Psoas muscle (tissue), 8 donors: Measurements from ENCODE around the gene ACLY. TPM values are rescaled to one million over a fixed set of nuclear protein-coding genes. Genes with fewer than 3 reads are reported as not detected.

Source experiments
- ATAC-seq, 4 donors: fragments of 200-7000 bp; cut with Tn5 transposase; one replicate each; pipeline ENCODE4 v1.9.1; 2020; ENCODE audit warnings: moderate library complexity in 3 of 4, mild to moderate bottlenecking in 2 of 4
- DNase-seq, 2 donors: peaks; one replicate each; pipeline ENCODE4 v3.0.0-alpha.2; 2020
- H3K27ac ChIP-seq: fragments of 200-600 bp; one replicate; pipeline ENCODE4 v1.8.0; 2022
- H3K27me3 ChIP-seq, 3 donors: fragments of 200-600 bp in 1 of 3; one replicate each; pipeline versions ENCODE4 v1.6.1 to v1.8.0; 2013 to 2022; ENCODE audit warnings: low read length in 2 of 3, mild to moderate bottlenecking in 2 of 3, moderate library complexity in 1 of 3; ENCODE audit not compliant: insufficient read depth in 3 of 3
- H3K36me3 ChIP-seq, 2 donors: fragments of 200-600 bp in 1 of 2; one replicate each; pipeline versions ENCODE4 v1.6.1 to v1.8.0; 2013 to 2022; ENCODE audit warnings: low read depth in 1 of 2, mild to moderate bottlenecking in 1 of 2, moderate library complexity in 1 of 2; ENCODE audit not compliant: insufficient read depth in 1 of 2
- H3K4me1 ChIP-seq: fragments of 200-600 bp; one replicate; pipeline ENCODE4 v1.8.0; 2022
- H3K4me3 ChIP-seq: fragments of 200-600 bp; one replicate; pipeline ENCODE4 v1.8.0; 2022; ENCODE audit warnings: mild to moderate bottlenecking
- H3K9me3 ChIP-seq: fragments of 200-600 bp; one replicate; pipeline ENCODE4 v1.8.0; 2022
- WGBS, 3 donors: extraction: QIAGEN DNeasy Blood & Tissue Kit; methylation state at CpG; one replicate each; pipeline versions ENCODE4 v1.1.6 to v1.1.7; 2013; 5-methylcytosine and 5-hydroxymethylcytosine counted together
- intact Hi-C, 2 donors: fragments of 100-400 bp; cut with DNase I; formaldehyde crosslinking; loops; one replicate each; pipeline versions ENCODE4 v1.11.0 to v1.14.2; 2022
- polyA plus RNA-seq, 3 donors: library from polyadenylated mRNA; stranded (reverse); fragments of 200-250 nt; gene quantifications; one replicate each; pipeline ENCODE4 v1.2.3, GENCODE V29; 2013
- total RNA-seq, 4 donors: library from RNA; stranded (reverse); fragmentation: NEBNext Ultra II Directional in 2 of 4; extraction: Animal tissue kit (Norgen Biotek cat#: 25700) in 2 of 4; gene quantifications; one replicate each; pipeline versions ENCODE4 v1.2.1 to v1.2.4, GENCODE V29; 2021 to 2023
- TF ChIP-seq, protein P1 (sequence below): fragments of 200-600 bp; IDR thresholded peaks from one replicate; pipeline ENCODE4 v1.8.0; 2022; ENCODE audit warnings: antibody characterized with exemption
- donor health status: healthy with polysubstance abuse.
- donor health status: DM: no; HTN: no; CAD: no; lungs with moderate emphysema.
- donor health status: Bipolar disorder and iron deficiency.
- donor health status: healthy.
- donor health status: DM: yes; HTN: yes; CAD: no.
- donor health status: DM: no; HTN: no; CAD: no.
- donor health status: DM: no; HTN: no; CAD: no.
- donor health status: DM: yes; HTN: yes; CAD: no.

Gene ACLY
- total and polyA plus RNA-seq, 7 donors = 10.5 to 24.1 (median 20.2) TPM

DNA sequence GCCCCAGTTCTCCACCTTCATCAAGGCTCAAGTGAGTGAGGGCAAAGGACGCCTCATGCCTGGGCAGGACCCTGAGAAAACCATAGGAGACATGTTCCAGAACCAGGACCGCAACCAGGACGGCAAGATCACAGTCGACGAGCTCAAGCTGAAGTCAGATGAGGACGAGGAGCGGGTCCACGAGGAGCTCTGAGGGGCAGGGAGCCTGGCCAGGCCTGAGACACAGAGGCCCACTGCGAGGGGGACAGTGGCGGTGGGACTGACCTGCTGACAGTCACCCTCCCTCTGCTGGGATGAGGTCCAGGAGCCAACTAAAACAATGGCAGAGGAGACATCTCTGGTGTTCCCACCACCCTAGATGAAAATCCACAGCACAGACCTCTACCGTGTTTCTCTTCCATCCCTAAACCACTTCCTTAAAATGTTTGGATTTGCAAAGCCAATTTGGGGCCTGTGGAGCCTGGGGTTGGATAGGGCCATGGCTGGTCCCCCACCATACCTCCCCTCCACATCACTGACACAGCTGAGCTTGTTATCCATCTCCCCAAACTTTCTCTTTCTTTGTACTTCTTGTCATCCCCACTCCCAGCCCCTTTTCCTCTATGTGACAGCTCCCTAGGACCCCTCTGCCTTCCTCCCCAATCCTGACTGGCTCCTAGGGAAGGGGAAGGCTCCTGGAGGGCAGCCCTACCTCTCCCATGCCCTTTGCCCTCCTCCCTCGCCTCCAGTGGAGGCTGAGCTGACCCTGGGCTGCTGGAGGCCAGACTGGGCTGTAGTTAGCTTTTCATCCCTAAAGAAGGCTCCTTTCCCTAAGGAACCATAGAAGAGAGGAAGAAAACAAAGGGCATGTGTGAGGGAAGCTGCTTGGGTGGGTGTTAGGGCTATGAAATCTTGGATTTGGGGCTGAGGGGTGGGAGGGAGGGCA lies 96.3 kb downstream of the ACLY start:
- no peak overlapping the region for H3K4me3 ChIP-seq
- TF ChIP-seq, protein P1, sequence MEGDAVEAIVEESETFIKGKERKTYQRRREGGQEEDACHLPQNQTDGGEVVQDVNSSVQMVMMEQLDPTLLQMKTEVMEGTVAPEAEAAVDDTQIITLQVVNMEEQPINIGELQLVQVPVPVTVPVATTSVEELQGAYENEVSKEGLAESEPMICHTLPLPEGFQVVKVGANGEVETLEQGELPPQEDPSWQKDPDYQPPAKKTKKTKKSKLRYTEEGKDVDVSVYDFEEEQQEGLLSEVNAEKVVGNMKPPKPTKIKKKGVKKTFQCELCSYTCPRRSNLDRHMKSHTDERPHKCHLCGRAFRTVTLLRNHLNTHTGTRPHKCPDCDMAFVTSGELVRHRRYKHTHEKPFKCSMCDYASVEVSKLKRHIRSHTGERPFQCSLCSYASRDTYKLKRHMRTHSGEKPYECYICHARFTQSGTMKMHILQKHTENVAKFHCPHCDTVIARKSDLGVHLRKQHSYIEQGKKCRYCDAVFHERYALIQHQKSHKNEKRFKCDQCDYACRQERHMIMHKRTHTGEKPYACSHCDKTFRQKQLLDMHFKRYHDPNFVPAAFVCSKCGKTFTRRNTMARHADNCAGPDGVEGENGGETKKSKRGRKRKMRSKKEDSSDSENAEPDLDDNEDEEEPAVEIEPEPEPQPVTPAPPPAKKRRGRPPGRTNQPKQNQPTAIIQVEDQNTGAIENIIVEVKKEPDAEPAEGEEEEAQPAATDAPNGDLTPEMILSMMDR = no peak
- 76 to 79% (median 79%) methylated on average over 12 of the region's 12 CpGs for WGBS, 3 donors
- ATAC-seq (no peak), DNase-seq (no peak)
- H3K4me1 ChIP-seq = no peaks in the 10 kb centered on the region
- no peak overlapping the region for H3K27ac ChIP-seq
- intact Hi-C loops = loop anchor here in 1 of 2 donors (1.0 kb wide), 1 partner anchor 19 kb away; no protein-coding TSS in a partner anchor
- H3K36me3 ChIP-seq = peaks cover 0 to 34% of the 10 kb centered on the region in 2 donors
- H3K9me3 ChIP-seq = no peaks in the 10 kb centered on the region
- no peaks in the 10 kb centered on the region for H3K27me3 ChIP-seq

- ATAC-seq = peak in 1 of 4 donors; percentile 23
These were observed 97.0 kb downstream of the ACLY start for GRCh38 chr17:41821776-41822175.

GRCh38 chr17:41818024-41818423 lies 100.7 kb downstream of the ACLY start:
- Histone ChIP-seq H3K27ac (no peak overlapping the region), H3K9me3 (no peaks in the 10 kb centered on the region), H3K36me3 (no peaks in the 10 kb centered on the region), H3K4me3 (no peak overlapping the region), H3K4me1 (no peaks in the 10 kb centered on the region), H3K27me3 (no peaks in the 10 kb centered on the region)
- 94 to 97% (median 97%) methylated on average over 20 of the region's 20 CpGs for WGBS, 3 donors
- TF ChIP-seq, protein P1 = no peak
- intact Hi-C loops = no loop called here
- DNase-seq (no peak), ATAC-seq (no peak)

More at GRCh38 chr17:41821776-41822175, 97.0 kb downstream of the ACLY start:
- no peak overlapping the region for H3K4me3 ChIP-seq
- WGBS, 3 donors = 82 to 89% (median 86%) methylated on average over 13 to 14 of the region's 14 CpGs
- TF ChIP-seq, protein P1 = no peak
- H3K27ac ChIP-seq = no peak overlapping the region
- DNase-seq = no peak
- H3K4me1 ChIP-seq = no peaks in the 10 kb centered on the region
- no peaks in the 10 kb centered on the region for H3K9me3 ChIP-seq
- H3K27me3 ChIP-seq = no peaks in the 10 kb centered on the region
- intact Hi-C loops = no loop called here
- peaks cover 0 to 27% of the 10 kb centered on the region in 2 donors for H3K36me3 ChIP-seq

Other genes with a start within 250 kb of the ACLY start
- 1,000 to 10,000 TPM; 1,399 to 2,094 (median 1,752) TPM for gene EIF1, start 230.1 kb downstream of the ACLY start, total RNA-seq
- gene EIF1, start 230.1 kb downstream of the ACLY start, polyA plus RNA-seq = 1,000 to 10,000 TPM; 1,437 to 2,724 (median 2,114) TPM
- gene GAST, start 206.6 kb downstream of the ACLY start, total RNA-seq = not detected
- gene GAST, start 206.6 kb downstream of the ACLY start, polyA plus RNA-seq = not detected
- under 1 TPM in 2 of 4 donors, not detected in 2; 0.06 to 0.14 TPM for gene HAP1, start 184.3 kb downstream of the ACLY start, total RNA-seq
- gene HAP1, start 184.3 kb downstream of the ACLY start, polyA plus RNA-seq = under 1 TPM; under 0.01 to 0.03 (median 0.01) TPM
- 10 to 100 TPM; 19.4 to 55.0 (median 43.5) TPM for gene JUP, start 132.2 kb downstream of the ACLY start, total RNA-seq
- gene JUP, start 132.2 kb downstream of the ACLY start, polyA plus RNA-seq = 10 to 100 TPM in 2 of 3 donors, 1 to 10 TPM in 1; 9.4 to 30.3 (median 25.8) TPM
- gene P3H4, start 107.0 kb downstream of the ACLY start, total RNA-seq = 1 to 10 TPM; 1.7 to 3.4 (median 2.5) TPM
- gene P3H4, start 107.0 kb downstream of the ACLY start, polyA plus RNA-seq = 1 to 10 TPM in 2 of 3 donors, under 1 TPM in 1; 0.58 to 1.5 (median 1.4) TPM
- gene FKBP10, start 105.9 kb downstream of the ACLY start, total RNA-seq = 1 to 10 TPM; 5.4 to 9.5 (median 6.8) TPM
- 1 to 10 TPM; 3.9 to 5.8 (median 4.7) TPM for gene FKBP10, start 105.9 kb downstream of the ACLY start, polyA plus RNA-seq
- gene NT5C3B, start 82.7 kb downstream of the ACLY start, total RNA-seq = 10 to 100 TPM; 12.2 to 19.3 (median 17.7) TPM
- gene NT5C3B, start 82.7 kb downstream of the ACLY start, polyA plus RNA-seq = 10 to 100 TPM; 18.3 to 27.5 (median 22.5) TPM
- gene KLHL10, start 81.1 kb downstream of the ACLY start, total RNA-seq = not detected
- under 1 TPM in 1 of 3 donors, not detected in 2; 0.04 TPM for gene KLHL10, start 81.1 kb downstream of the ACLY start, polyA plus RNA-seq
- 1 to 10 TPM; 2.1 to 3.4 (median 2.5) TPM for gene KLHL11, start 53.5 kb downstream of the ACLY start, total RNA-seq
- gene KLHL11, start 53.5 kb downstream of the ACLY start, polyA plus RNA-seq = 1 to 10 TPM; 1.1 to 6.1 (median 1.4) TPM
- gene ODAD4, start 11.7 kb upstream of the ACLY start, total RNA-seq = under 1 TPM in 2 of 4 donors, not detected in 2; 0.17 to 0.32 TPM
- gene ODAD4, start 11.7 kb upstream of the ACLY start, polyA plus RNA-seq = under 1 TPM; 0.31 to 0.99 (median 0.63) TPM
- 10 to 100 TPM; 21.0 to 26.8 (median 22.9) TPM for gene CNP, start 47.8 kb upstream of the ACLY start, total RNA-seq
- 10 to 100 TPM; 17.6 to 22.6 (median 21.2) TPM for gene CNP, start 47.8 kb upstream of the ACLY start, polyA plus RNA-seq
- gene DNAJC7, start 98.5 kb upstream of the ACLY start, total RNA-seq = 100 to 1,000 TPM in 1 of 4 donors, 10 to 100 TPM in 3; 66.3 to 102 (median 76.9) TPM
- 100 to 1,000 TPM in 1 of 3 donors, 10 to 100 TPM in 2; 85.4 to 142 (median 93.3) TPM for gene DNAJC7, start 98.5 kb upstream of the ACLY start, polyA plus RNA-seq
- 10 to 100 TPM; 35.0 to 46.8 (median 39.4) TPM for gene NKIRAS2, start 101.1 kb upstream of the ACLY start, total RNA-seq
- 10 to 100 TPM; 41.5 to 81.1 (median 43.1) TPM for gene NKIRAS2, start 101.1 kb upstream of the ACLY start, polyA plus RNA-seq
- 1 to 10 TPM in 2 of 4 donors, under 1 TPM in 2; 0.56 to 1.2 (median 0.82) TPM for gene C17orf113, start 131.7 kb upstream of the ACLY start, total RNA-seq
- under 1 TPM; 0.08 to 0.22 (median 0.12) TPM for gene C17orf113, start 131.7 kb upstream of the ACLY start, polyA plus RNA-seq
- 1 to 10 TPM in 3 of 4 donors, under 1 TPM in 1; 0.50 to 9.2 (median 1.1) TPM for gene ZNF385C, start 179.5 kb upstream of the ACLY start, total RNA-seq
- gene ZNF385C, start 179.5 kb upstream of the ACLY start, polyA plus RNA-seq = under 1 TPM; 0.22 to 0.36 (median 0.32) TPM
- 1 to 10 TPM; 2.0 to 4.2 (median 3.1) TPM for gene DHX58, start 193.8 kb upstream of the ACLY start, total RNA-seq
- 1 to 10 TPM; 1.3 to 2.8 (median 2.0) TPM for gene DHX58, start 193.8 kb upstream of the ACLY start, polyA plus RNA-seq
- gene KAT2A, start 202.4 kb upstream of the ACLY start, total RNA-seq = 10 to 100 TPM; 12.3 to 35.3 (median 20.0) TPM
- 10 to 100 TPM; 20.9 to 23.5 (median 21.2) TPM for gene KAT2A, start 202.4 kb upstream of the ACLY start, polyA plus RNA-seq
- gene HSPB9, start 203.9 kb upstream of the ACLY start, total RNA-seq = under 1 TPM in 1 of 4 donors, not detected in 3; 0.43 TPM
- gene HSPB9, start 203.9 kb upstream of the ACLY start, polyA plus RNA-seq = under 1 TPM in 2 of 3 donors, not detected in 1; 0.03 to 0.53 TPM
- gene RAB5C, start 236.0 kb upstream of the ACLY start, total RNA-seq = 10 to 100 TPM; 27.3 to 43.2 (median 38.7) TPM
- gene RAB5C, start 236.0 kb upstream of the ACLY start, polyA plus RNA-seq = 10 to 100 TPM; 41.5 to 70.9 (median 60.0) TPM